GM23338 (cell line): ENCODE measurements around the gene MANSC1.

Source experiments
- CREB1 ChIP-seq: fragments of 250-450 bp; sonication (Bioruptor Pico); IDR thresholded peaks from 2 replicates; pipeline ENCODE4 v1.5.0; 2020; ENCODE audit warnings: low read depth, mild to moderate bottlenecking, moderate library complexity
- EZH2 ChIP-seq: fragments of 200-600 bp; sonication (generic); IDR thresholded peaks from one replicate; pipeline ENCODE4 v1.8.0; 2017; ENCODE audit warnings: antibody characterized with exemption, mild to moderate bottlenecking, low read depth; ENCODE audit not compliant: unreplicated experiment
- EZH2phosphoT487 ChIP-seq: fragments of 200-600 bp; sonication (generic); IDR thresholded peaks from one replicate; pipeline ENCODE4 v1.8.1; 2018; ENCODE audit warnings: antibody characterized with exemption; ENCODE audit not compliant: unreplicated experiment
- JUNB ChIP-seq: IDR thresholded peaks from one replicate; pipeline ENCODE4 v1.6.1; 2016; ENCODE audit warnings: antibody characterized with exemption; ENCODE audit not compliant: unreplicated experiment
- NANOG ChIP-seq: IDR thresholded peaks from 2 replicates; pipeline ENCODE4 v1.6.1; 2016; ENCODE audit warnings: antibody characterized with exemption, borderline replicate concordance
- POLR2AphosphoS5 ChIP-seq: IDR thresholded peaks from 2 replicates; pipeline ENCODE4 v1.6.1; 2016; ENCODE audit warnings: antibody characterized with exemption, low read depth
- STAT1 ChIP-seq: IDR thresholded peaks from one replicate; pipeline ENCODE4 v1.6.1; 2016; ENCODE audit warnings: antibody characterized with exemption; ENCODE audit not compliant: unreplicated experiment
- ZNF114 ChIP-seq: fragments of 250-450 bp; sonication (Bioruptor Pico); IDR thresholded peaks from 2 replicates; pipeline ENCODE4 v1.5.0; 2020; ENCODE audit warnings: mild to moderate bottlenecking, moderate library complexity
- ZNF331 ChIP-seq: fragments of 250-450 bp; sonication (Bioruptor Pico); IDR thresholded peaks from 2 replicates; pipeline ENCODE4 v1.5.0; 2020; ENCODE audit warnings: low read depth, mild to moderate bottlenecking, moderate library complexity
- TF ChIP-seq, protein P1 (sequence below), 2 experiments: fragments of 200-600 bp in 1 of 2; sonication (generic) in 1 of 2; conservative IDR thresholded peaks; 2 replicates each; pipeline versions ENCODE4 v1.5.1 to v1.6.1; 2016 to 2017; ENCODE audit warnings: antibody characterized with exemption in 2 of 2, low read depth in 2 of 2, mild to moderate bottlenecking in 2 of 2, moderate library complexity in 1 of 2
- TF ChIP-seq, protein P2 (sequence below): IDR thresholded peaks from one replicate; pipeline ENCODE4 v1.6.1; 2018; ENCODE audit warnings: antibody characterized with exemption; ENCODE audit not compliant: unreplicated experiment
- TF ChIP-seq, protein P3 (sequence below): IDR thresholded peaks from 2 replicates; pipeline ENCODE4 v1.6.1; 2016; ENCODE audit warnings: antibody characterized with exemption
- TF ChIP-seq, protein P4 (sequence below): fragments of 250-450 bp; sonication (Bioruptor Pico); IDR thresholded peaks from 2 replicates; pipeline ENCODE4 v1.5.0; 2020; ENCODE audit warnings: mild to moderate bottlenecking, moderate library complexity

DNA sequence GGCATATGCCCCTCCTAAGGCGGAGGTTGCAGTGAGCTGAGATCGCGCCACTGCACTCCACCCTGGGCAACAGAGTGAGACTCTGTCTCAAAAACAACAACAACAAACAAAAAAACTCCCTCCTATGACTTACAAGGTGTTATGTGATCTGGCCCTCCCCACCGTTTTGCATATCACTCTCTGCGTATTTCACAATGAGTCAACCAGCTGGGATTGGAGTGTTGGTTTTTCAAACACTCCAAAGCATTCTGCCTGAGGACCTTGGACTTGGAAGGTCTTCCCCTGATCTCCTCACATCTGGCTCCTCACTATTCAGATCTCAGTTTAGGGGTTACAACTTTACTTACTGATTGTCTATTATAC is 14.0 kb downstream of the MANSC1 start:
- TF ChIP-seq, protein P1, sequence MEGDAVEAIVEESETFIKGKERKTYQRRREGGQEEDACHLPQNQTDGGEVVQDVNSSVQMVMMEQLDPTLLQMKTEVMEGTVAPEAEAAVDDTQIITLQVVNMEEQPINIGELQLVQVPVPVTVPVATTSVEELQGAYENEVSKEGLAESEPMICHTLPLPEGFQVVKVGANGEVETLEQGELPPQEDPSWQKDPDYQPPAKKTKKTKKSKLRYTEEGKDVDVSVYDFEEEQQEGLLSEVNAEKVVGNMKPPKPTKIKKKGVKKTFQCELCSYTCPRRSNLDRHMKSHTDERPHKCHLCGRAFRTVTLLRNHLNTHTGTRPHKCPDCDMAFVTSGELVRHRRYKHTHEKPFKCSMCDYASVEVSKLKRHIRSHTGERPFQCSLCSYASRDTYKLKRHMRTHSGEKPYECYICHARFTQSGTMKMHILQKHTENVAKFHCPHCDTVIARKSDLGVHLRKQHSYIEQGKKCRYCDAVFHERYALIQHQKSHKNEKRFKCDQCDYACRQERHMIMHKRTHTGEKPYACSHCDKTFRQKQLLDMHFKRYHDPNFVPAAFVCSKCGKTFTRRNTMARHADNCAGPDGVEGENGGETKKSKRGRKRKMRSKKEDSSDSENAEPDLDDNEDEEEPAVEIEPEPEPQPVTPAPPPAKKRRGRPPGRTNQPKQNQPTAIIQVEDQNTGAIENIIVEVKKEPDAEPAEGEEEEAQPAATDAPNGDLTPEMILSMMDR (conservative IDR thresholded peaks at IDR 0.05; ENCODE audit: low read depth in 2 of 2), result no peak
- TF ChIP-seq EZH2, result no peak
- TF ChIP-seq, protein P2, sequence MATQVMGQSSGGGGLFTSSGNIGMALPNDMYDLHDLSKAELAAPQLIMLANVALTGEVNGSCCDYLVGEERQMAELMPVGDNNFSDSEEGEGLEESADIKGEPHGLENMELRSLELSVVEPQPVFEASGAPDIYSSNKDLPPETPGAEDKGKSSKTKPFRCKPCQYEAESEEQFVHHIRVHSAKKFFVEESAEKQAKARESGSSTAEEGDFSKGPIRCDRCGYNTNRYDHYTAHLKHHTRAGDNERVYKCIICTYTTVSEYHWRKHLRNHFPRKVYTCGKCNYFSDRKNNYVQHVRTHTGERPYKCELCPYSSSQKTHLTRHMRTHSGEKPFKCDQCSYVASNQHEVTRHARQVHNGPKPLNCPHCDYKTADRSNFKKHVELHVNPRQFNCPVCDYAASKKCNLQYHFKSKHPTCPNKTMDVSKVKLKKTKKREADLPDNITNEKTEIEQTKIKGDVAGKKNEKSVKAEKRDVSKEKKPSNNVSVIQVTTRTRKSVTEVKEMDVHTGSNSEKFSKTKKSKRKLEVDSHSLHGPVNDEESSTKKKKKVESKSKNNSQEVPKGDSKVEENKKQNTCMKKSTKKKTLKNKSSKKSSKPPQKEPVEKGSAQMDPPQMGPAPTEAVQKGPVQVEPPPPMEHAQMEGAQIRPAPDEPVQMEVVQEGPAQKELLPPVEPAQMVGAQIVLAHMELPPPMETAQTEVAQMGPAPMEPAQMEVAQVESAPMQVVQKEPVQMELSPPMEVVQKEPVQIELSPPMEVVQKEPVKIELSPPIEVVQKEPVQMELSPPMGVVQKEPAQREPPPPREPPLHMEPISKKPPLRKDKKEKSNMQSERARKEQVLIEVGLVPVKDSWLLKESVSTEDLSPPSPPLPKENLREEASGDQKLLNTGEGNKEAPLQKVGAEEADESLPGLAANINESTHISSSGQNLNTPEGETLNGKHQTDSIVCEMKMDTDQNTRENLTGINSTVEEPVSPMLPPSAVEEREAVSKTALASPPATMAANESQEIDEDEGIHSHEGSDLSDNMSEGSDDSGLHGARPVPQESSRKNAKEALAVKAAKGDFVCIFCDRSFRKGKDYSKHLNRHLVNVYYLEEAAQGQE, result no peak
- TF ChIP-seq EZH2phosphoT487, result no peak
- no peak for TF ChIP-seq JUNB
- TF ChIP-seq, protein P3, sequence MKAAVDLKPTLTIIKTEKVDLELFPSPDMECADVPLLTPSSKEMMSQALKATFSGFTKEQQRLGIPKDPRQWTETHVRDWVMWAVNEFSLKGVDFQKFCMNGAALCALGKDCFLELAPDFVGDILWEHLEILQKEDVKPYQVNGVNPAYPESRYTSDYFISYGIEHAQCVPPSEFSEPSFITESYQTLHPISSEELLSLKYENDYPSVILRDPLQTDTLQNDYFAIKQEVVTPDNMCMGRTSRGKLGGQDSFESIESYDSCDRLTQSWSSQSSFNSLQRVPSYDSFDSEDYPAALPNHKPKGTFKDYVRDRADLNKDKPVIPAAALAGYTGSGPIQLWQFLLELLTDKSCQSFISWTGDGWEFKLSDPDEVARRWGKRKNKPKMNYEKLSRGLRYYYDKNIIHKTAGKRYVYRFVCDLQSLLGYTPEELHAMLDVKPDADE, result no peak
- no peak for TF ChIP-seq STAT1
- TF ChIP-seq, protein P4, sequence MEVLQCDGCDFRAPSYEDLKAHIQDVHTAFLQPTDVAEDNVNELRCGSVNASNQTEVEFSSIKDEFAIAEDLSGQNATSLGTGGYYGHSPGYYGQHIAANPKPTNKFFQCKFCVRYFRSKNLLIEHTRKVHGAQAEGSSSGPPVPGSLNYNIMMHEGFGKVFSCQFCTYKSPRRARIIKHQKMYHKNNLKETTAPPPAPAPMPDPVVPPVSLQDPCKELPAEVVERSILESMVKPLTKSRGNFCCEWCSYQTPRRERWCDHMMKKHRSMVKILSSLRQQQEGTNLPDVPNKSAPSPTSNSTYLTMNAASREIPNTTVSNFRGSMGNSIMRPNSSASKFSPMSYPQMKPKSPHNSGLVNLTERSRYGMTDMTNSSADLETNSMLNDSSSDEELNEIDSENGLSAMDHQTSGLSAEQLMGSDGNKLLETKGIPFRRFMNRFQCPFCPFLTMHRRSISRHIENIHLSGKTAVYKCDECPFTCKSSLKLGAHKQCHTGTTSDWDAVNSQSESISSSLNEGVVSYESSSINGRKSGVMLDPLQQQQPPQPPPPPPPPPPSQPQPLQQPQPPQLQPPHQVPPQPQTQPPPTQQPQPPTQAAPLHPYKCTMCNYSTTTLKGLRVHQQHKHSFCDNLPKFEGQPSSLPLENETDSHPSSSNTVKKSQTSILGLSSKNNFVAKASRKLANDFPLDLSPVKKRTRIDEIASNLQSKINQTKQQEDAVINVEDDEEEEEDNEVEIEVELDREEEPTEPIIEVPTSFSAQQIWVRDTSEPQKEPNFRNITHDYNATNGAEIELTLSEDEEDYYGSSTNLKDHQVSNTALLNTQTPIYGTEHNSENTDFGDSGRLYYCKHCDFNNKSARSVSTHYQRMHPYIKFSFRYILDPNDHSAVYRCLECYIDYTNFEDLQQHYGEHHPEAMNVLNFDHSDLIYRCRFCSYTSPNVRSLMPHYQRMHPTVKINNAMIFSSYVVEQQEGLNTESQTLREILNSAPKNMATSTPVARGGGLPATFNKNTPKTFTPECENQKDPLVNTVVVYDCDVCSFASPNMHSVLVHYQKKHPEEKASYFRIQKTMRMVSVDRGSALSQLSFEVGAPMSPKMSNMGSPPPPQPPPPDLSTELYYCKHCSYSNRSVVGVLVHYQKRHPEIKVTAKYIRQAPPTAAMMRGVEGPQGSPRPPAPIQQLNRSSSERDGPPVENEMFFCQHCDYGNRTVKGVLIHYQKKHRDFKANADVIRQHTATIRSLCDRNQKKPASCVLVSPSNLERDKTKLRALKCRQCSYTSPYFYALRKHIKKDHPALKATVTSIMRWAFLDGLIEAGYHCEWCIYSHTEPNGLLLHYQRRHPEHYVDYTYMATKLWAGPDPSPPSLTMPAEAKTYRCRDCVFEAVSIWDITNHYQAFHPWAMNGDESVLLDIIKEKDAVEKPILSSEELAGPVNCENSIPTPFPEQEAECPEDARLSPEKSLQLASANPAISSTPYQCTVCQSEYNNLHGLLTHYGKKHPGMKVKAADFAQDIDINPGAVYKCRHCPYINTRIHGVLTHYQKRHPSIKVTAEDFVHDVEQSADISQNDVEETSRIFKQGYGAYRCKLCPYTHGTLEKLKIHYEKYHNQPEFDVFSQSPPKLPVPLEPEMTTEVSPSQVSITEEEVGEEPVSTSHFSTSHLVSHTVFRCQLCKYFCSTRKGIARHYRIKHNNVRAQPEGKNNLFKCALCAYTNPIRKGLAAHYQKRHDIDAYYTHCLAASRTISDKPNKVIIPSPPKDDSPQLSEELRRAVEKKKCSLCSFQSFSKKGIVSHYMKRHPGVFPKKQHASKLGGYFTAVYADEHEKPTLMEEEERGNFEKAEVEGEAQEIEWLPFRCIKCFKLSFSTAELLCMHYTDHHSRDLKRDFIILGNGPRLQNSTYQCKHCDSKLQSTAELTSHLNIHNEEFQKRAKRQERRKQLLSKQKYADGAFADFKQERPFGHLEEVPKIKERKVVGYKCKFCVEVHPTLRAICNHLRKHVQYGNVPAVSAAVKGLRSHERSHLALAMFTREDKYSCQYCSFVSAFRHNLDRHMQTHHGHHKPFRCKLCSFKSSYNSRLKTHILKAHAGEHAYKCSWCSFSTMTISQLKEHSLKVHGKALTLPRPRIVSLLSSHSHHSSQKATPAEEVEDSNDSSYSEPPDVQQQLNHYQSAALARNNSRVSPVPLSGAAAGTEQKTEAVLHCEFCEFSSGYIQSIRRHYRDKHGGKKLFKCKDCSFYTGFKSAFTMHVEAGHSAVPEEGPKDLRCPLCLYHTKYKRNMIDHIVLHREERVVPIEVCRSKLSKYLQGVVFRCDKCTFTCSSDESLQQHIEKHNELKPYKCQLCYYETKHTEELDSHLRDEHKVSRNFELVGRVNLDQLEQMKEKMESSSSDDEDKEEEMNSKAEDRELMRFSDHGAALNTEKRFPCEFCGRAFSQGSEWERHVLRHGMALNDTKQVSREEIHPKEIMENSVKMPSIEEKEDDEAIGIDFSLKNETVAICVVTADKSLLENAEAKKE, result no peak
- no peak for TF ChIP-seq POLR2AphosphoS5
- TF ChIP-seq ZNF331 (CRISPR knock-in tag), result no peak
- no peak for TF ChIP-seq CREB1 (CRISPR knock-in tag)
- TF ChIP-seq ZNF114, result no peak
- TF ChIP-seq NANOG, result no peak
